Fibroblast of mammary gland (primary cell): ENCODE data around the gene RAB7A.

Experiments used
- DNase-seq: peaks from one replicate; pipeline ENCODE4 v3.0.0-alpha.2; 2010; ENCODE audit warnings: low read depth
- H3K4me3 ChIP-seq: 2 replicates; pipeline ENCODE4 v1.5.1; 2011; ENCODE audit warnings: low read depth, mild to moderate bottlenecking, low read length, moderate library complexity; ENCODE audit not compliant: control insufficient read depth
- CTCF ChIP-seq: conservative IDR thresholded peaks from 2 replicates; pipeline ENCODE4 v1.5.1; 2011; ENCODE audit warnings: low read depth, low read length, inconsistent platforms; ENCODE audit not compliant: control insufficient read depth, insufficient read depth

The RAB7A gene

DNA sequence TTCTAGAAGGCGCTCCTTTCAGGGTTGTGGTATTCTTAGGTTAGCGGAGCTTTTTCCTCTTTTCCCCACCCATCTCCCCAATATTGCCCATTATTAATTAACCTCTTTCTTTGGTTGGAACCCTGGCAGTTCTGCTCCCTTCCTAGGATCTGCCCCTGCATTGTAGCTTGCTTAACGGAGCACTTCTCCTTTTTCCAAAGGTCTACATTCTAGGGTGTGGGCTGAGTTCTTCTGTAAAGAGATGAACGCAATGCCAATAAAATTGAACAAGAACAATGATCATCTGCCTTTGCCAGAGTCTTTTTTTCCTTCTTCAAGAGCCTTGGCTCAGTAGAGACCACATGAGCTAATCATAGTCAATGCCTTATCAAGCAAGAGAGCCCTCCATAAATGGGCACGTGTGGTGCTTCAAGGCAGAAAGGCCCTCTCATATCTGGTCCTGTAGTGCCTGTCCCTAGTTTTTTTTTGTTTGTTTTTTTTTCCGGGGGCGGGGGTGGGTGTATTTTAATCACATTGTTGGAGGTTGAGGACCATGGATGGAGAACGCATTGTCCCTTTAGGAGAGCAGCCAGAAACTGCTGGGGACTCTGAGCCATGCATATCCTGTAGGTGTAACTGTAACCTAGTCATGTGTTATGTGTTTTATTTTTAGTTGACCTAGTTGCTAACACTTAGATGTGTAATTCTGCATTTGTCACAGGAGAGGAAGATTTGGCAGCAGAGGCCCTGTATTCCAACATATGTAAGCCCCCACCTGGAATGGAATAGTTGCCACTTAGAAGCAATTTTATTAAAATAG lies 88.7 kb downstream of the RAB7A start:
- no peak overlapping the region for H3K4me3 ChIP-seq
- no peak for TF ChIP-seq CTCF
- no peak for DNase-seq

- TF ChIP-seq CTCF, result no peak
- no peak overlapping the region for H3K4me3 ChIP-seq
- no peak for DNase-seq
Measured at GRCh38 chr3:128815318-128816064, 89.5 kb downstream of the RAB7A start.

GRCh38 chr3:128818186-128818787 lies 92.3 kb downstream of the RAB7A start:
- no peak for TF ChIP-seq CTCF
- no peak overlapping the region for H3K4me3 ChIP-seq
- DNase-seq, result no peak

- DNase-seq, result no peak
- no peak overlapping the region for H3K4me3 ChIP-seq
- TF ChIP-seq CTCF, result no peak
Measured at GRCh38 chr3:128820252-128820839, 94.4 kb downstream of the RAB7A start.

GRCh38 chr3:128823008-128823407 lies 97.0 kb downstream of the RAB7A start:
- H3K4me3 ChIP-seq, result no peak overlapping the region
- no peak for TF ChIP-seq CTCF
- no peak for DNase-seq

DNA sequence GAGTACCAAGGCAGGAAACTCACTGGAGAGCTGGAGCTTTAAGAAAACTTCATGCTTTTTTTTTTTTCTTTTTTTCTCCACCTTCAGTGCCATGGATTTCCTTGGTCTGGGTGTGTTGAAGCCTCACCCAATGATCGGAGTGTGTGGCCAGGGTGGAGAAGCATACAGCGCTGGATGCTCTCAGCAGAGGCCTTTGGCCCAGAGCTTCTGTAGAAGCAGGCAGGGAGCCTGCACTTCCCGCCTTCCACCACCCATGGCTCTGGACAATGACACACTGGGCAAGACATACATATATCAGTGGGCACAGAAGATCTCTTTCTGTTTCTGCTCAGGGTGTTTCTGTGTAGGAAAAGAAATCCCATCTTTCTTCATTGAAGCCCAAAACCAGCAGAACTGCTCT lies 97.6 kb downstream of the RAB7A start:
- H3K4me3 ChIP-seq, result no peak overlapping the region
- TF ChIP-seq CTCF, result no peak
- no peak for DNase-seq
